Mucosa of gallbladder (tissue), 1 donor: ENCODE results near the gene STRN3. TPM values are rescaled to one million over a fixed set of nuclear protein-coding genes. Genes with fewer than 3 reads are reported as not detected.
"Not testable (repeated sequence)": the region's sequence is repeated elsewhere in the genome, so short reads cannot be mapped to it uniquely, and the experiment has no call there.

Source experiments
- DNase-seq: peaks from one replicate; pipeline ENCODE4 v3.0.0-alpha.2; 2020; ENCODE audit warnings: low spot score
- total RNA-seq: library from RNA; stranded (reverse); gene quantifications from one replicate; pipeline ENCODE4 v1.2.1, GENCODE V29; 2021
- donor health status: DM: no; HTN: no; CAD: no.

STRN3 gene
- total RNA-seq, 1 donor from 2014 or later = 33.9 TPM

DNA sequence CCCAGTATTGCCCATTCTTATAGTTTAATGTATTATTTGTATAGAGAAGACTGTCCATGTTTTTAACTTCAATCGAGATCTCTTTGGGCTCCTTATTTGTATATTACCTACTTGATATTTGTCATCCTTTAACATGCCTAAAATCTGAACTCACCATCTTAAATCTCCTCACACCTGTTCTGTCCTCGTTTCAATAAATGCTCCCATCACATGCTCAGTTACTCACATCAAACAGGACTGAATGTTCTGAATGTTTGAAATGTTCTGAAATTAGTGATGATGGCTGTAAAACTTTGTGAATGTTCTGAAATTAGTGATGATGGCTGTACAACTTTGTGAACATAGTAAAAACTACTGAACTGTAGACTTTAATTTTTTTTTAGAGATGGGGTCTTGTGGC is 117.4 kb downstream of the STRN3 start:
- no peak for DNase-seq

DNA sequence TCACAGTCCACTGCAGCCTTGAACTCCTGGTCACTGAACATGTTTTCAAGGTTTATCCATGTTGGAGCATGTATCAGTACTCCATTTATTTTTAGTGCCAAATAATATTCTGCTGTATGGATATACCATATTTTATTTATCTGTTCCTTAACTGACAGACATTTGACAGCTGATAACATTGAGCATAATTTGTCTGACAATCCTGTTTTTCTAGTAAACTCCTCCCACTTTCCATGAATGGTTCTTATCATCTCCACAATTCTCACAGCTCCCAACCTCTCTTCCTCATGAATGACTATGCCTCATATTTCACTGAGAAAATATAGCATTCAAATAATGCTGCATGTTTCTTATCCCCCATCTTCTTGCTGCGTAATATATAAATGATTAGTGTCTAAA is 118.5 kb downstream of the STRN3 start:
- DNase-seq = no peak

DNA sequence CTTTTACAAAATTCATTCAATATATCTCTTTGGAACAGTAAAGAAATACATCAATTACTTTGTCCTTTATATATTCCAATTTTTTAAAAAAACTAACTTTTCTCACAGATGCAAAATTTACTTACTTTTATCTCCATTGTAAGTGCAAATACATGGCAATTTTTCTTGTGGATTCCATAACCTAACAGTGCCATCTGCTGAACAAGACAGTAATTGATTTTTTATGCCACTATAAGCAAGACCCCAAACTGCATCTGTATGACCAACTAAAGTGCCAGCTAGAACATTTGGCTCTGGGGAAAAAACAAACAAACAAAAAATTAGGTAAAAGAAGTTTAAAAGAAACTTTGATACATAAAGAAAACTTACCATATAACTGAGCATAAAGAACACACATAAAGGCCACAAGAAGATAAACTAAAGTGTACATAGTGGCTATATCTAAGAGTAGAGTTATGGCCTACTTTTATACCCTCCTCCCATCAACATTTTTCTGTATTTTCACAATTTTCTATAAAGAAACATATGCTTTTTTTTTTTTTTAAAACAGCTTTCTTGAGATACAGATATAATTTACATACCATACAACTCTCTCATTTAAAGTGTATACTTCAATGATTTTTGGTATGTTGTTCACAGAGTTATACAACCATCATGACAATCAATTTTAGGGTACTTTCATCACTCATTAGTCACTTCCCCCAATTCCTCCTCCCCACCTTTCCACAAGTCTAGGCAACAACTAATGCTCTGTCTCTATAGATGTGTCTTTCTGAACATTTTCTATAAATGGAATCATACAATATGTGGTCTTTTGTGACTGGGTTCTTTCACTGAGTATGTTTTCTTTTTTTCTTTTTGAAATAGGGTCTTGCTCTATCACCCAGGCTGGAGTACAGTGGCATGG is 119.2 kb downstream of the STRN3 start:
- DNase-seq = no peak

DNA sequence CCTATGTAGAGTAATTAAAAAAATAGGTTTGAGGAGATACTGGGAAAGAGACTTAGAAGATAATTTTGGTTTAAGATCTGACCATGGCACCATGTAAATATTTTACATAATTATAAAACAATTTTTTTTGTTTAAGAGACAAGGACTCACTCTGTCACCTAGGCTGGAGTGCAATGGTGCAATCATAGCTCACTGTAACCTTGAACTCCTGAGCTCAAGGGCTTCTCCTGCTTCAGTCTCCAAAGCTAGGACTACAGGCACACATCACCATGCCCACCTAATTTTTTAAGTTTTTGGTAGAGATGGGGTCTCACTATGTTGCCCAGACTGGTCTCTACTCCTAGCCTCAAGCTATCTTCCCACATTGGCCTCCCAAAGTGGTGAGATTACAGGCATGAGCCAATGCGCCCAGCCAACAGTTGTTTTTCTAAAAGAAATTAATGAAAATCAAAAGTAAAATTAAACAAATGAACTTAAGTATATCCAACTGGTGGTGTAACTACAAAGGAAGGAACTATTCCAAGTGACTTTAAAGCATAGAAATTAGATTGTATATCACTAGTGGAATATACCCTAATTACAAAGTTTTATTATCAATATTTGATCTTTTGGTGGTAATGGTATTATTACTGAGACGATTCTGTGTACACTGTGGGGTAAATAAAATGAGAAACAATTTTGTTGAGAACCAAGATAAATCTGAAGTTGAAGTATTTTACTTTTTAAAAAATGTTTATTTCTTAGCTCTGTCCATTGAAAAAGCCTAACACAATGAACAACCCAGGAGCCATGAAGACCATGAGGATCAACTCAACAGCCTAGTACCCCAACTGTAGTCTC is 122.7 kb downstream of the STRN3 start:
- no peak for DNase-seq

DNA sequence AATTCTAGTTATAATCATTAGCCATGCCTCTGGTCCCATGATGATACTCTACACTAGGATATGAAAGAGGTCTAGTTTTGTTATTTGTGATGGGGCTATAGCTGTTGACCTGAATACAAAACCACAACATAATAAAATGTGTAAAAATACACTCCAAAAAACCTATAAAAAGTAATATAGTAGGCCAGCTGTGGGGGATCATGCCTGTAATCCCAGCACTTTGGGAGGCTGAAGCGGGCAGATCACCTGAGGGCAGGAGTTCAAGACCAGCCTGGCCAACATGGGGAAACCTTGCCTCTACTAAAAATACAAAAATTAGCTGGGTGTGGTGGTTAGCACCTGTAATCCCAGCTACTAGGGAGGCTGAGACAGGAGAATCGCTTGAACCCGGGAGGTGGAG is 129.1 kb downstream of the STRN3 start:
- not testable (repeated sequence) for DNase-seq

DNA sequence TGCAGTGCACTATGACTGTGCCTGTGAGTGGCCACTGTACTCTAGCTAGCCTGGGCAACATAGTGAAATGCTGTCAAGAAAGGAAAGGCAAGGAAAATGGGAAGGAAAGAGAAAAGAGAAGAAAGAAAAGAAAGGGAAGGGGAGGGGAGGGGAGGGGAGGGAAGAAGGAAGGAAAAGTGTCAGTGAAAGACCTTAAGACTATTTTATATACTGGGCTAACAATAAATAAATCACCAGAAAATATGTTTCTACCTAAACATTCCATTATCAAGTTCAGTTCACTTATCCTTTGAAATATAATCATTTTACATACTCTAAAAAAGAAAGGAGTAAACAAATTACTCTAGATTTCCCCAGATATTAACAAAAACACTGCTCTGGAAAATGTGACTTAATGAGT is 129.7 kb downstream of the STRN3 start:
- DNase-seq = no peak

DNA sequence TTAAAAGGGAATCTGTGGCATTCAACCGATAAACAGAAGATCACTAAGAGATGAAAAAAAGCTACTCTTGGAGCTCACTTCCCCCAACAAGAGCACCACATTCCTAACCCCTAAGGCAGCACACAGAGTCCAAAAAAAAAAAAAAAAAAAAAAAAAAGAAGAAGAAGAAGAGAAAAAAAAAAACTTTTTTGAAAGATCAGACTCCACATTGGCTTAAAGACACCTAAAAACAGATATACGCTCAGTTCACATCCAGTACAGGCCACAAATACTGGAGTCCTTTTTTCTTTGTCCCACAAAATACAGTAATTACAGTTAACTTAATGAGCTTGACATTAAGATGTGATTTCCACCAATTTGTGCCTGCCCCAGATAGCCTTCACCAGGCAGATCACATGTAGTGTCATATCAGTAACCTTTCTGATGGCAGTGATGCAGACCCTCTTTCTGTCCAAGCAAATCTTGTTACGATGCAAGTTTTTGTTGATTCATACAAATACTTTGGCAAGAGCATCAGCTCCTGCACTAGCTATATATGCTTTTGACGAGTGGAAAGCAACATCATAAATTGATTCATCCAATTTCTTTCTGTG is 131.2 kb downstream of the STRN3 start:
- DNase-seq = no peak

DNA sequence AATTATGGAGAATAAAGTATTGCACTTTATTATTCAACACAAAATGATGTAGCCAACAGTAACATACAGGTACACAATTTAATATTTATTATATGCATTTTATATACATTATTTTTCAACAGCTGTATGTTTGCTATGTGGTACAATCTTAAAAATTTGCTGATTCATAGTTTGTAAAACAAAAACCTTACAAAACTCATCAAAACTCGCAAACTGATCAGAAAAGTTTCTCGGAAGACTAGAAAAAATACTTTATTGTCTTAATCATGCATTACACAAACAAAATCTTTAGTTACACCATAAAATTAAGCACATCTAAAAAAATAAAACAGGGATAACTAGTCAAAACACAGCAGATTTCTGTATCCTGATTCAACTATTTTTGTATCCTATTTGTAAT is 132.4 kb downstream of the STRN3 start:
- DNase-seq = no peak

DNA sequence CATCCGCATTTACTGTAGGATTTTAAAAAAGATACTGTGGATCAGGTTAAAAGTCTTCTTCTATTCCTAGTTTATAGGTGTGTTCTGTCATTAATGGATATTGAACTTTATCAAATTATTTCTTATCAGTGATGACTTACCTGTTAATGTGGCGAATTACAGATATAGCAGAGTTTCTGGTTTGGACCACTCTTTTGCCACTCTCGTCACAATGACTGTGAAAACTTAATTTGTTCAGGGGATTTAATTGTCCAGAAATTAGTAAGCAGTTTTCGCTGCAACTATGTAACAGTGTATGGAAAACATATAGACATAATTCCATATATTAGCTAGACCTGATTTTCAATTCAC is 137.0 kb downstream of the STRN3 start:
- DNase-seq = no peak

DNA sequence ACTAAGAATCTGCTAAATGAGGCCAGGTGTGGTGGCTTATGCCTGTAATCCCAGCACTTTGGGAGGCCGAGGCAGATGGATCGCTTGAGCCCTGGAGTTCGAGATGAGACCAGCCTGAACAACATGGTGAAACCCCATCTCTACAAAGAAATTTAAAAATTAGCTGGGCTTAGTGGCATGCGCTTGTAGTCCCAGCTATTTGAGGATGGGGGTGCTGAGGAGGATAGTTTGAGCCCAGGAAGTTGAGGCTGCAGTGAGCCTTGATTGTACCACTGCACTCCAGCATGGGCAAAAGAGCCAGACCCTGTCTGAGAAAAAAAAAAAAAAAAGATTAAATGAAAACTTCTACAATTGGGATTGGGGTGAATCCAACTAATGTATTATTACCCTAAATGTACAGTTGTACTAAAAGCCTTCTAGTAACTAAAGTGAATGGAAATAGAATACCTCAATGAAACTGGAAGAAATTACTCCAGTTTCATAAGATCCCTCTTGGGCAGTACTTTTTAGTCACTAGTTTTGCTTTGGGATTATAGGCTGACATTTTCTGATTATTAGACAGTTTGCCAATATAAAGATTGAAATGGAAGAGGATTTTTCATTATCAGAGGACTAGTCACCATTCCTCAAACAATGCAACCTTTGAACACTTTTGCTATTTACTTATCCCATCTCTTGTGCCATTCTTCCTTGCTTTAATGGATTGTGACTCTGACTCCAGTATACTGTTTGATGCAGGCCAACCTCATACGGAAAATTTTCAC is 137.5 kb downstream of the STRN3 start:
- DNase-seq = no peak

DNA sequence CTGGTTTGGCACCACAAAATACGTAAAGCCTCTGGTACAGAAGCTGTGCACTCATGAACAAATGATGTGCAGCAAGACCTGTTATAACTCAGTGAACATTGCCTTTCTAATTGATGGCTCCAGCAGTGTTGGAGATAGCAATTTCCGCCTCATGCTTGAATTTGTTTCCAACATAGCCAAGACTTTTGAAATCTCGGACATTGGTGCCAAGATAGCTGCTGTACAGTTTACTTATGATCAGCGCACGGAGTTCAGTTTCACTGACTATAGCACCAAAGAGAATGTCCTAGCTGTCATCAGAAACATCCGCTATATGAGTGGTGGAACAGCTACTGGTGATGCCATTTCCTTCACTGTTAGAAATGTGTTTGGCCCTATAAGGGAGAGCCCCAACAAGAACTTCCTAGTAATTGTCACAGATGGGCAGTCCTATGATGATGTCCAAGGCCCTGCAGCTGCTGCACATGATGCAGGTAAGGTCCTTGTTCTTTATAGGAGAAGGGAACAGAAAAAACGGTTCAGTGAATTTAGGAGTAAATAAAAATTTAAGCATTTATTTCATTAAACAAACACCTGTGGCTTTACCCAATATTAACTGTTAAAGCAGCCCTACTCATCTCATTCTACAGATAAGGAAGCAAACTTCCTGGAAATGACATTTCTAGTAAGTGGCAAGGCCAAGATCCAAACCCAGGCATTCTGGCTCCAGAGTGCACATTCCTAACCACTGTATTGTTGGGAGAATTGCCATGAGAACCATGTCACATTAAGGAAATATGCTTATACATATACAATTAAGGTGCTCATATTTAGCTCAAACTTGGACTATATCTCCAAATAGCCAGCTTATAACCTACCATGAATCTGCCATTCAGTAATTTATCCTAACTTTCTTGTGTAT is 140.1 kb downstream of the STRN3 start:
- DNase-seq = no peak

DNA sequence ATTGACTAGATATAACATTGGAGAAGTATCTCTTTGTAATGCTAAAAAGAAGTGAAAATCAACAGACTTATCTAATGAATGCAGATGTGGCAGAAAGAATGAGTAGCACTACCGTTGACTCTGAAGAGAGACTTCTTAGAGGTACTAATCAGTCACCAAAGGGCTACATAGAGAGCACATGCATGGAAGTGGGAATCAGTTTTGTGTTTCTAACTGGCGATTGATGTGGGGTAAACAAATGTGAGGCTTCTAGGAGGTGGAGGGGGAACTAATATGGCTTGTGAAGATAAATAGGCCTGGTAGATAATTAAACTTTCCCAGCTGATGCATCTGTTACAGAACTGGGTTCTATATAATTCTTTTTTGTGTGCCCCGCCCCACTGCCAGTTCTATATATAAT is 141.3 kb downstream of the STRN3 start:
- DNase-seq = no peak

DNA sequence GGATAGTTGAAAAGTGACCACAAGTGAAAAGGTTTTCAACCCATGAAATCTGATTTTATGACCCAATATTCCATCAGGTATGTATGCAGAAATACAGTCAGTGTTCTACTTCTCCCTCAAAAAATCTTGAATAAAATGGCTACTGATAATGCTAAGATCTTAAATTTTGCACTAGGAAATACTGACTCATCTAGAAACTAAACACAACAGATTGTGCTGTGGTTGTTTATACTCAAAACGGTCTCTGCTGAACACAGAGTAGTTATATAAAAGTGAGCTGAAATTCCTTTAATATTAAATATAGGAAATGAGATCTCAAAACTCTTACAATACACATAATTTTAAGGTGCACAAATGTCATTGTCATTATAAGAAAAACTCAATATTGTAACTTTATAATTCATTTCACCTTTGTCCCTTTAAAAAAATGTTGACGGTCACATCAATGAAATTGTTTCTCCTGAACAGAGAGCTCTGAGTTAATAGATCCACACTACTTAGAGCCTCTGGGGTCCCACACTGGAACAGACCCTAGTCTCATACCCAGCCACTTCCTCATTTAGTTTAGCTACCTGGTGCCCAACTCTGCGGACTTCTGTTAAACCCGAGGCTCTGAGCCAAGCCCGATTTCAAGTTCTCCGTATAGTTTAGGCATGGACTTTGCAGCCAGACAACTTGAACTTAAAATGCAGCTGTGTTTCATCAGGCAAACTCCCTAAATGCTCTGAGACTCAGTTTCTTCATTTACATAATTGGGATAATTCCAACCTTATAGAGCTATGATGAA is 142.5 kb downstream of the STRN3 start:
- DNase-seq = no peak

DNA sequence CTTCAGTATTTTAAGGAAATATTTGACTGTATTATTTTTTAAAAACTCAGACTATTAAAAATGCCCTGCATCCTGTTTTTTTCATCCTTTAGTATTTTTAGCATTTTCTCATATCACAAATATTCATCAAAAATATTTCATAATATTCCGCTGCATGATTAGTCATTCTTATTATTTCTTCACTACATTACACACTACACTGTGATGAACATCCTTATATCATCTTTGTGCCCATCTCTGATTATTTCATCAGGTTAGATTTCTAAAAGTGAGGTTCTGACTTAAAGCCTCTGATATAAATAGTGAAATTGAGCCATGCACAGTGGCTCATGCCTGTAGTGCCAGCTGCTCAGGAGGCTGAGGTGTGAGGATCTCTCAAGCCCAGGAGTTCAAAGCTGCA is 143.7 kb downstream of the STRN3 start:
- DNase-seq = no peak

DNA sequence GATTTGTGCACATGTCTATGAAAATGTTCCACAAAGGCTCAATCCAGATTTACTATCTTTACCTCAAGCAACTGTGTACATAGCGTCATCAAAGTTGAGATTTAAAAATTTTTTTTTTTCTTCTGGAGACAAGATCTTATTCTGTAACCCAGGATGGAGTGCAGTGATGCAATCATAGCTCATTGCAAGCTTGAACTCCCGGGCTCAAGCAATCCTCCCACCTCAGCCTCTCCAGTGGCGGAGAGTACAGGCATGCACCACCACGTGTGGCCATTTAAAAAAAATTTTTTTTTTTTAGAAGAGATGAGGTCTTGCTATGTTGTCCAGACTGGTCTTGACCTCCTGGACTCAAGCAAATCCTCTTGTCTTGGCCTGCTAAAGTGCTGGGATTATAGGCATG is 149.5 kb downstream of the STRN3 start:
- DNase-seq = no peak

DNA sequence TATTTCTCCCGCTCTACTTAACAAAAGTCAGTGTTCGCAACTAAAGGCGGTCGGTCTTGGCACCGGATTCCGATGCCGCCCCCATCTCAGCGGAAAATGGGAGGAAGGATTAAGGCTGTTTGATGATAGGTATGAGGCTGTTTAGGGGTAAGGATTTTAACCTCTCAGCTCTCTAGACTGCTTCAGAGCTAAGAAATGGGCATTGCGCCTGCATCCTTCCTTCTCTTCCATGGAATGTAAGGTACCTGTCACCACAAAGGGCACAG is 150.5 kb downstream of the STRN3 start:
- no peak for DNase-seq

DNA sequence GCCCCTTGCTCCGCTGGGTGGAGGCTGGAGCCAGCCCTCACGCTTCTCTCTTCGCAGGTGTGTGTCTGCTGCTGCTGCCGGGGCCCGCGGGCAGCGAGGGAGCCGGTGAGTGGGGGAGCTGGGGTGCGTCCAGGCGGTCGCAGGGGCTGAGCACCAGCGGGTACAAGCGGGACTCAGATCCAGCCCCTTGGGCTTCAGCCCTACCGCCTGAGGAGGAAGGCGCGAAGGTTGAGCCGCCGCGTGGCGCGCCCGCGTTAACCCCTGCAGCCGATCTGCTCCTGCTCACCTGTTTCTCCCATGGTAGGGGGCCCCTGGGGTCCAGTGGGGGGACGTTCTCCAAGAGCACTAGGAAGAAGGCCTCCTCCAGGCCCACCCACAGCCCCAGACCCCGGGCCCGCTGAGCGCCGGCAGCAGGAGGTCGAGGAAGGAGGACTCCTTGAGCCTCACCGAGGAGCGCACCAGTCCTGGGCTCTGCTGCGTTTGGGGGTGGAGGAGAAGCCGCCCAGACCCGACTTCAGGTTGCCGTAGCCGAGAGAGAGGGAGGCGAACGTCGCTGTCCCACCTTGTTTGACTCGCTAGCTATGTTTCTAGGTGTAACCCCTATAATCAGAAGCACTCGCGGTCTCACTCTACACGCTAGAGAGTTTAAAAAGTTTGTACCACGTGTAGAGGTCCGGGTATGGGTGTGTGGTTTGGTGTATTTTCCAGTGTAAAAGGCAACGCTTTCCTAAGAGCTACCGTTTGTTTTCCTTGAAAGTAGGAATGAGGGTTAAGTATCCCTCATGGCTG is 151.0 kb downstream of the STRN3 start:
- no peak for DNase-seq

DNA sequence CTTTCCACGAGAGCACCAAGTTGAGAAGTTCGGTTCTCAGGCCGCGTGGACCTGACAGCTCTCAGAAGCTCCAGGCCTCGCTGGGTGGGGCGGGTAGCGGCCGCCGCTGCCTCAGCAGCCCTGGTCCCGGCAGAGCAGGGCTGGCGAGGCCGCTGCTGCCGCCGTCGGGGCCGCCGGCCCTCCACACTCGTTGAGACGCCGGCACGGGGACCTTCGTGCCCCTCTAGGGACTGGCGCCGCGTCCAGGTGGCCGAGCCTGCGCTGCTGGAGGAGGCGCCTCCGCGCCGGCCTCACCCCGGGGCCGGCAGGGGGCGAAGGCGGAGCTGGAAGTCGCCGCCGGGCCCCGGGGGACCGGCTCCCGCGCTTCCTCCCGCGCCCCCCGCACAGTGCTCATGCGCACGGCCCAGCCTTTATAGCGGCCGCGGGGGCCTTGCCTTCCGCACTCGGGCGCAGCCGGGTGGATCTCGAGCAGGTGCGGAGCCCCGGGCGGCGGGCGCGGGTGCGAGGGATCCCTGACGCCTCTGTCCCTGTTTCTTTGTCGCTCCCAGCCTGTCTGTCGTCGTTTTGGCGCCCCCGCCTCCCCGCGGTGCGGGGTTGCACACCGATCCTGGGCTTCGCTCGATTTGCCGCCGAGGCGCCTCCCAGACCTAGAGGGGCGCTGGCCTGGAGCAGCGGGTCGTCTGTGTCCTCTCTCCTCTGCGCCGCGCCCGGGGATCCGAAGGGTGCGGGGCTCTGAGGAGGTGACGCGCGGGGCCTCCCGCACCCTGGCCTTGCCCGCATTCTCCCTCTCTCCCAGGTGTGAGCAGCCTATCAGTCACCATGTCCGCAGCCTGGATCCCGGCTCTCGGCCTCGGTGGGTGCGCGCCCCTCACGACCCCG is 151.8 kb downstream of the STRN3 start, which contains the start of gene COCH:
Gene COCH, plus strand, starts transcription at position 440 of the 879 bp plus-strand sequence. Its CDS starts 380 bp downstream, at position 820.
- no peak for DNase-seq
